Breast epithelium (tissue), 4 donors: Measurements from ENCODE around the gene ZDHHC20. TPM values are rescaled to one million over a fixed set of nuclear protein-coding genes. Genes with fewer than 3 reads are reported as not detected.

Source experiments
- DNase-seq, 2 donors: peaks; one replicate each; pipeline ENCODE4 v3.0.0-alpha.2; 2019; ENCODE audit warnings: low spot score in 2 of 2
- H3K27ac ChIP-seq, 2 donors: fragments of 200-600 bp; sonication (generic) in 1 of 2; one replicate each; pipeline ENCODE4 v1.5.1; 2016 to 2019; ENCODE audit warnings: mild to moderate bottlenecking in 1 of 2
- H3K27me3 ChIP-seq, 2 donors: fragments of 200-600 bp; sonication (generic) in 1 of 2; one replicate each; pipeline versions ENCODE4 v1.5.1 to v1.6.0; 2017 to 2019; ENCODE audit warnings: control low read depth in 1 of 2, mild to moderate bottlenecking in 1 of 2
- H3K36me3 ChIP-seq: fragments of 200-600 bp; one replicate; pipeline ENCODE4 v1.5.1; 2019
- H3K4me1 ChIP-seq, 2 donors: fragments of 200-600 bp; sonication (generic); one replicate each; pipeline ENCODE4 v1.5.1; 2016 to 2019; ENCODE audit warnings: control low read depth in 1 of 2
- H3K4me3 ChIP-seq, 3 donors: fragments of 200-600 bp; sonication (generic); 1 replicate in 2 of 3; 2 replicates in 1 of 3; pipeline ENCODE4 v1.5.1; 2016 to 2019; ENCODE audit warnings: mild to moderate bottlenecking in 3 of 3, moderate library complexity in 2 of 3
- H3K9me3 ChIP-seq, 2 donors: fragments of 200-600 bp; sonication (generic) in 1 of 2; one replicate each; pipeline ENCODE4 v1.5.1; 2016 to 2019; ENCODE audit warnings: control low read depth in 1 of 2
- CTCF ChIP-seq, 3 donors: fragments of 450-650 bp; IDR thresholded peaks; one replicate each; pipeline ENCODE4 v1.5.1; 2016 to 2017; ENCODE audit warnings: antibody characterized with exemption in 3 of 3, mild to moderate bottlenecking in 3 of 3, moderate library complexity in 3 of 3
- POLR2A ChIP-seq: fragments of 450-650 bp; IDR thresholded peaks from one replicate; pipeline ENCODE4 v1.6.1; 2016; ENCODE audit warnings: antibody characterized with exemption, mild to moderate bottlenecking, moderate library complexity
- POLR2AphosphoS5 ChIP-seq, 3 donors: sonication (generic); formaldehyde crosslinking; IDR thresholded peaks; one replicate each; pipeline ENCODE4 v1.6.1; 2017; ENCODE audit warnings: antibody characterized with exemption in 3 of 3
- intact Hi-C: fragments of 100-400 bp; cut with DNase I; formaldehyde crosslinking; loops from one replicate; pipeline ENCODE4 v1.15.1; 2023; ENCODE audit warnings: low total_unique reads
- total RNA-seq, 3 donors: library from RNA; depleted of rRNA; stranded (reverse); fragments of >200 nt; gene quantifications; one replicate each; pipeline ENCODE4 v1.1.0, GENCODE V29; 2016

Gene ZDHHC20
- total RNA-seq, 3 donors from 2014 or later = 50.9 to 79.0 (median 57.7) TPM

- Histone ChIP-seq H3K36me3 (no peaks in the 10 kb centered on the region), H3K27ac (no peak overlapping the region), H3K4me3 (no peak overlapping the region), H3K4me1 (no peaks in the 10 kb centered on the region), H3K9me3 (peaks cover 6% of the 10 kb centered on the region in 2 donors), H3K27me3 (no peaks in the 10 kb centered on the region)
- no peak for DNase-seq
- no peak for TF ChIP-seq POLR2AphosphoS5 (IDR thresholded peaks at IDR 0.05)
- no peak for TF ChIP-seq CTCF (IDR thresholded peaks at IDR 0.05)
- TF ChIP-seq POLR2A = no peak
- intact Hi-C loops = no loop called here
These were observed 125.9 kb downstream of the ZDHHC20 start for GRCh38 chr13:21333186-21333585.

GRCh38 chr13:21330126-21330861, 128.8 kb downstream of the ZDHHC20 start:
- H3K36me3 ChIP-seq = no peaks in the 10 kb centered on the region
- TF ChIP-seq CTCF (IDR thresholded peaks at IDR 0.05) (no peak), POLR2AphosphoS5 (IDR thresholded peaks at IDR 0.05) (no peak), POLR2A (no peak)
- no peak for DNase-seq
- no peak overlapping the region for H3K4me3 ChIP-seq
- intact Hi-C loops = no loop called here
- H3K27me3 ChIP-seq = no peaks in the 10 kb centered on the region
- no peak overlapping the region for H3K27ac ChIP-seq
- H3K4me1 ChIP-seq = no peaks in the 10 kb centered on the region
- peaks cover 3 to 4% of the 10 kb centered on the region in 2 donors for H3K9me3 ChIP-seq

- no peaks in the 10 kb centered on the region for H3K27me3 ChIP-seq
- no peak for DNase-seq
- intact Hi-C loops = no loop called here
- H3K27ac ChIP-seq = no peak overlapping the region
- no peak overlapping the region for H3K4me3 ChIP-seq
- no peaks in the 10 kb centered on the region for H3K4me1 ChIP-seq
- H3K36me3 ChIP-seq = no peaks in the 10 kb centered on the region
- no peak for TF ChIP-seq POLR2A
- no peak for TF ChIP-seq POLR2AphosphoS5 (IDR thresholded peaks at IDR 0.05)
- no peak for TF ChIP-seq CTCF (IDR thresholded peaks at IDR 0.05)
- H3K9me3 ChIP-seq = no peaks in the 10 kb centered on the region
These were observed 130.1 kb downstream of the ZDHHC20 start for GRCh38 chr13:21328836-21329477.

- DNase-seq = no peak
- no peak for TF ChIP-seq CTCF (IDR thresholded peaks at IDR 0.05)
- no peak for TF ChIP-seq POLR2A
- TF ChIP-seq POLR2AphosphoS5 (IDR thresholded peaks at IDR 0.05) = no peak
- no peaks in the 10 kb centered on the region for H3K36me3 ChIP-seq
- H3K27me3 ChIP-seq = no peaks in the 10 kb centered on the region
- intact Hi-C loops = no loop called here
- H3K27ac ChIP-seq = no peak overlapping the region
- no peak overlapping the region for H3K4me3 ChIP-seq
- no peaks in the 10 kb centered on the region for H3K9me3 ChIP-seq
- no peaks in the 10 kb centered on the region for H3K4me1 ChIP-seq
These were observed 130.9 kb downstream of the ZDHHC20 start for GRCh38 chr13:21328201-21328600.
